ENCODE results near the gene YAP1.

DNA sequence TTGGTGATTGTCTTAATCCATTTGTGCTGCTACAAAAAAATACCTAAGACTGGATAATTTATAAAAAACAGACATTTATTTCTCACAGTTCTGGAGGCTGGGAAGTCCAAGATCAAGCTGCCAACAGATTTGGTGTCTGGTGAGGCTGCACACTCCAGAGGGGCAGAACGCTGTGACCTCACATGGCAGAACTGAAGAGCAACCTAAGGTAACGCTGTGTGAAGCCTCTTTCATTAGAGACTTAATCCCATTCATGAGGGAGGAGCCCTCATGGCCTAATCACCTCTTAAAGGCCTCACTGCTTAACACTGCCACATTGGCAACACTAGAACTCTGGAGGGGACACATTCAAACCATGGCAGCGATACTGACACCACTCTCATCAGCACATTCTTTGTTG lies 164.4 kb downstream of the YAP1 start:
- TF ChIP-seq CTCF (IDR thresholded peaks at IDR 0.05; ENCODE audit: insufficient read depth, low read length): no peak
- TF ChIP-seq, protein P1, sequence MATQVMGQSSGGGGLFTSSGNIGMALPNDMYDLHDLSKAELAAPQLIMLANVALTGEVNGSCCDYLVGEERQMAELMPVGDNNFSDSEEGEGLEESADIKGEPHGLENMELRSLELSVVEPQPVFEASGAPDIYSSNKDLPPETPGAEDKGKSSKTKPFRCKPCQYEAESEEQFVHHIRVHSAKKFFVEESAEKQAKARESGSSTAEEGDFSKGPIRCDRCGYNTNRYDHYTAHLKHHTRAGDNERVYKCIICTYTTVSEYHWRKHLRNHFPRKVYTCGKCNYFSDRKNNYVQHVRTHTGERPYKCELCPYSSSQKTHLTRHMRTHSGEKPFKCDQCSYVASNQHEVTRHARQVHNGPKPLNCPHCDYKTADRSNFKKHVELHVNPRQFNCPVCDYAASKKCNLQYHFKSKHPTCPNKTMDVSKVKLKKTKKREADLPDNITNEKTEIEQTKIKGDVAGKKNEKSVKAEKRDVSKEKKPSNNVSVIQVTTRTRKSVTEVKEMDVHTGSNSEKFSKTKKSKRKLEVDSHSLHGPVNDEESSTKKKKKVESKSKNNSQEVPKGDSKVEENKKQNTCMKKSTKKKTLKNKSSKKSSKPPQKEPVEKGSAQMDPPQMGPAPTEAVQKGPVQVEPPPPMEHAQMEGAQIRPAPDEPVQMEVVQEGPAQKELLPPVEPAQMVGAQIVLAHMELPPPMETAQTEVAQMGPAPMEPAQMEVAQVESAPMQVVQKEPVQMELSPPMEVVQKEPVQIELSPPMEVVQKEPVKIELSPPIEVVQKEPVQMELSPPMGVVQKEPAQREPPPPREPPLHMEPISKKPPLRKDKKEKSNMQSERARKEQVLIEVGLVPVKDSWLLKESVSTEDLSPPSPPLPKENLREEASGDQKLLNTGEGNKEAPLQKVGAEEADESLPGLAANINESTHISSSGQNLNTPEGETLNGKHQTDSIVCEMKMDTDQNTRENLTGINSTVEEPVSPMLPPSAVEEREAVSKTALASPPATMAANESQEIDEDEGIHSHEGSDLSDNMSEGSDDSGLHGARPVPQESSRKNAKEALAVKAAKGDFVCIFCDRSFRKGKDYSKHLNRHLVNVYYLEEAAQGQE (IDR thresholded peaks at IDR 0.05; ENCODE audit: insufficient replicate concordance, low read depth): no peak

Measured in HL-60 (cell line).